HG03060 (cell line): ENCODE measurements around the gene ALDH6A1.
A peak's percentile ranks its signal among the peaks of the same experiment; 100 is the strongest.
"Not testable (repeated sequence)": the region's sequence is repeated elsewhere in the genome, so short reads cannot be mapped to it uniquely, and the experiment has no call there.

Source experiments
- ATAC-seq: cut with Tn5 transposase; IDR thresholded peaks from one replicate; pipeline ENCODE4 v1.9.1; 2021; ENCODE audit warnings: low read depth, moderate number of reproducible peaks; ENCODE audit not compliant: unreplicated experiment

The ALDH6A1 gene

DNA sequence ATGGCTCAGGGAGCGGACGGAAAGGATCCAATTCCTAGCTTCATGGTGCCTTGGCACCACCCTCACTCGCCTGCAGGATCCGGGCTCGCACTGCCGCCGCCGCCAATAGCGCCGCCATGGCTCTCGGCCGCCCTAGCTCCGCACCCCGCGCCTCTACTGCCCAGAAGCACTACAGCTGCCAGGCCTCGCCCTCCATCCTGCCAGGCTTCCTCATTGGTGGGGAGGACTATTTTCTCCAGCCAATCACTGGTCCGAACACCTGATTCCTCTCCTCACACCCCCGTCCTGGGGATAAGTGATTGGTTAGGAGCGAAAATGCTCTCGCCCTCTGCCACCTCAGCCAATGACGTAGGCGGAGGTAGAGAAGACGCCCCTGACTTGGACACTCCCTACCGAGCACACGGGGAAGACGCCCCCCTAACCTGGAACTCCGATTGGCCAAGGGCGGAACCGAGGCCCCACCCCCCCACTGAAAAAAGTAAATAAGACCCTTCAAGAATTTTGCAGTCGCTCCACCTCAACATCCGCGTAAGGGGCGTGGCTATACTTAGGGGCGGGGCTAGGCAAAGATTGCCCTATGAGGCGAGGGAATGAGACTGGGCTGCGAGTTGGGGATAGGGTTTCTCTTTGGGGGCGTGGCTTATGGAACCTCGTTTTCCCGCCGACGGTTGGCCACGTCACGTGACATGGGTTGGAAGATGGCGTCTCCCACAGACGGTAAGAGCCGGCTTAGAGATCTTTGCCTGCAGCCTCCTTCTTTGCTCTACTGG is at the start of gene ALDH6A1, which contains the start of gene LIN52:
TSS of gene ALDH6A1 (minus strand) at position 177 of the 770 bp plus-strand sequence. CDS start at position 118, 59 bp downstream.
TSS of gene LIN52 (plus strand) at position 680 of the 770 bp plus-strand sequence. CDS start at position 699, 19 bp downstream.
- peak; percentile 87 for ATAC-seq

DNA sequence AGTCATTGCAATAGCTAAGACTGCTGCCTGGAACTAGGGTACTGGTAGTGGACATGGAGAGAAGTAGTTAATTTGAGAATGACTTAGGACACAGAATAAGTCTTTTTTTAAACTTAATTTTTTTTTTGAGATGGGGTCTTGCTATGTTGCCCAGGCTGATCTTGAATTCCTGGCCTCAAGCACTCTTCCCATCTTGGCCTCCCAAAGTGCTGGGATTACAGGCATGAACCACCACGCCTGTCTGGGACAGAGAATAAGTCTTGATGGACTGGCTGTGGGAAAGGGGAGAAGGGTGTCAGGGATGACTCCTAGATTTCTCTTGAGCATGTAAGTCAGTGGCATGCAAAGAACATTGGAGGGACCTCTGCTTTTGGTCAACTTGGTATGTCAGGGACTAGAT is 43.4 kb upstream of the ALDH6A1 start:
- ATAC-seq, result no peak

DNA sequence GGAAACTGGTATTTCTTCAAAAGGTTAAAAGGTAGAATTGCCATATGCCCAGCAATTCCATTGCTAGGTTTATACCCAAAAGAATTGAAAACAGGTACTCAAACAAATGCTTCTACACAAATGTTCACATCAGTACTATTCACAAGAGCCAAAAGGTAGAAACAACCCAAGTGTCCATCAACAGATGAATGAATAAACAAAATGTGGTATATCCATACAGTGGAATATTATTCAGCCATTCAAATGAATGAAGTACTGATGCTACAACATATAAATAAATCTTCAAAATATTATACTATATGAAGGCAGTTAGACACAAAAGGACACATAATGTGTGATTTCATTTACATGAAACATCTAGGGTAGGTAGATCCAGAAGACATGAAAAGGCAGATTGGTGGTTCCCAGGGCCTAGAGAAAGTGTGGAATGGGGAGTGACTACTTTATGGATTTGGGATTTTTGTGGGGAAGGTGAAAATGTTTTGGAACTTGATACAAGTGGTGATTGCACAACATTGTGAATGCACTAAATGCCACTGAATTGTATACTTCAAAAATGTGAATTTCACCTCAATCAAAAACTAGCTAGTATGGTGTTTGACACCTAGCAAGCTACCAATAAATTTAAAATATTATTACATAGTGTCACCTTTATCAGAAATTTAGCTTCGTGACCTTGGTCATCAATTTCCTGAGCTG is 42.2 kb upstream of the ALDH6A1 start:
- no peak for ATAC-seq

DNA sequence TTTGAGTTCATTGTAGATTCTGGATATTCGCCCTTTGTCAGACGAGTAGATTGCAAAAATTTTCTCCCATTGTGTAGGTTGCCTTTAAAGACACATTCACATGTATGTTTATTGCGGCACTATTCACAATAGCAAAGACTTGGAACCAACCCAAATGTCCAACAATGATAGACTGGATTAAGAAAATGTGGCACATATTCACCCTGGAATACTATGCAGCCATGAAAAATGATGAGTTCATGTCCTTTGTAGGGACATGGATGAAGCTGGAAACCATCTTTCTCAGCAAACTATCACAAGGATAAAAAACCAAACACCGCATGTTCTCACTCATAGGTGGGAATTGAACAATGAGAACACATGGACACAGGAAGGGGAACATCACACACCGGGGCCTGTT is 41.2 kb upstream of the ALDH6A1 start:
- not testable (repeated sequence) for ATAC-seq

DNA sequence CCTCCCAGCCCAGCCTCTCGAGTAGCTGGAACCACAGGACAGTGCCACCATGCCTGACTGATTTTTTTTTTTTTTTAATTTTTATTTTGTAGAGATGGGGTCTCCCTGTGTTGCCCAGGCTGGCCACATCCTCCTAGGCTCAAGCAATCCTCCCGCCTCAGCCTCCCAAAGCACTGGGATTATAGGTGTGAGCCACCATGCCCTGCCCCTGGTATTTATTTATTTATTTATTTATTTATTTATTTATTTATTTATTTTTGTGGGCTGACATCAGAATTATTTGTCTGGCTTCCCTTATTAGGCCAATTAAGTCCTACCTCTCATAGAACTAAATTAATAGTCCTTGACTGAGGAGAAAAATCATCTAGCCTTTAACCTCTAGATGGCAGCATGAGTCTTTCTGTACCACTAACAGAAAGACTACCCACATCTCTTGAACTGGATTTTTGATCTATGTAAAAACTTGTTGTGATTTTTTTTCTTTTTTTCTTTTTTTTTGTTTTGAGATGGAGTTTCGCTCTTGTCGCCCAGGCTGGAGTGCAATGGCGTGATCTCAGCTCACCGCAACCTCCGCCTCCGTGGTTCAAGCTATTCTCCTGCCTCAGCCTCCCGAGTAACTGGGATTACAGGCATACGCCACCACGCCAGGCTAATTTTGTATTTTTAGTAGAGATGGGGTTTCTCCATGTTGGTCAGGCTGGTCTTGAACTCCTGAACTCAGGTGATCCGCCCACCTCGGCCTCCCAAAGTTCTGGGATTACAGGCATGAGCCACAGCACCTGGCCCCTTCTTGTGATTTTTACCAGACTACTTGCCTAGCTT is 27.4 kb upstream of the ALDH6A1 start:
- not testable (repeated sequence) for ATAC-seq

DNA sequence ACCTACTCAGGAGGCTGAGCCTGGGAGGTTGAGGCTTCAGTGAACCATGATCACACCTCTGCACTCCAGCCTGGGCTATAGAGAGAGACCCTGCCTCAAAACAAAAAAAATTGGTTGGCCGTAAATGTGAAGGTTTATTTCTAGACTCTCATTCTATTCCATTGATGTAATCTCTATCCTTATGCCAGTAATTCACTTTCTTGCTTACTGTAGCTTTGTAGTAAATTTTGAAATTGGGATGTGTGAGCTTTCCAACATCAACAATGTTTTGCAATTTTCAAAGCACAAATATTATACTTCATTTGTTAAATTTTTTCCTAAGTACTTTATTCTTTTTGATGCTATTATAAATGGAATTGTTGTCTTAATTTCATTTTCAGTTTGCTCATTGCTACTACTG is 25.1 kb upstream of the ALDH6A1 start:
- ATAC-seq, result no peak

DNA sequence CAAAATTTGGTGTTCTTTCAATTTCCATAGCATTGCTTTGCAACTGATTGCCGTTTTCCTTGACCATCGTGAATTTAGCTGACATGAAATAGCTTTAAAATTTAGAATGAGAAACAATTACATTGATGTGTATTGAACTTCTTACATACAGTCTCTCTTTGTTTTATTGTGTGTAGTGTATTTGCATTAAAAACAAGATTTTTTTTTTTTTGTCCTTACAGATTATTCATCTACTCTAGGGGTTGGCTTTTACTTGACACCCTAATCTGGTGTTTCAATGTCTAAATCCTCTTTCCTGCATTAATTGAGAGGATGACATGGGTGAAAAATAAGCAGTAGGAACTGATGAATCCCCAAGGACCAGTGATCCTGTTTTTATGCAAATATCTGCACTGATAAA is 21.1 kb upstream of the ALDH6A1 start:
- ATAC-seq, result no peak

DNA sequence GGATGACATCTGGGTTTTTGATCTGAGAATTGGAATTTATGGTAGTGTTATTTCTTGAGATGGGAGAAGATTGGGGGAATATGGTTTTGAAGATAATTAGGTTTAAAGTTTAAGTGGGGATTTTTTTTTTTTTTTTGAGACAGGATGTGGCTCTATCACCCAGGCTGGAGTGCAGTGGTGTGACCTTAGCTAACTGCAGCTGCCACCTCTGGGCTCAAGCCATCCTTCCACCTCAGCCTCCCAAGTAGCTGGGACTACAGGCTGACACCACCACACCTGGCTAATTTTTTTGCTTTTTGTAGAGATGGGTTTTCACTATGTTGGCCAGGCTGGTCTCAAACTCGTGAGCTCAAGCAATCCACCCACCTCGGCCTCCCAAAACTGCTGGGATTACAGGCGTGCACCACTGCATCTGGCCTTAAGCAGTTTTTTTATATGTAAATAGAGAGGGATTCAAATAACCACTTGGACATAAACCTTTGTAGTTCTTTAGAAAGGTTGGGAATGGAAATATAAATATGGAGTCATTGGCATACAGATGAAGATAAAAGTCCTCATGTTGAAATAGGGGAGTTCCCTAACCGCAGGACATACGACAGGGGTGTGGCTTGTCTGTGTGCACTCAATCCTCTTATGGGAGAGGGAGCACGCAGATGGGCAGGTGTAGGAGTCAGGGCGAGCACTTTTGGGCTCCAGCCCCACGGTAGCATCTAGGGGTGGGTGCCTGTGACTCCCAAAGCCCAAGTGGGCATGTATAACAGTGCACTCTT is 5.2 kb upstream of the ALDH6A1 start:
- ATAC-seq, result no peak

DNA sequence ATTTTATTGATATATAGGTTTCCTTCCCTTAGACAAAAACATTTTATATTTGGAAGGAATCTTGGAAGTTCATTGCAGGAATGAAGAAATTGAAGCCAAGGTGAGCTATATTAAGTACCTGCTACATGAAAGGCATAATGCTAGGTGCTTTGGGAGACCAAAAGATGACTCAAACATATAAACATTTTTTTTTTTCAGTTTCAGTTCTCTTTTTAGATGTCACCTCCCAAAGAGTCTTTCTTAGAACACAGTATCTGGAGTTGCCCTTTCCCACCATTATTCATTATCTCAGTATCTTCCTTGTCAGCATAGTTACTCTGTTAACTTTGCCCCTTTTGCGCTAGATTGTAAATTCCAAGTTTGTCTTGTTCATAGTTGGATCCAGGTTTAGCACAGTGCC is 1.6 kb upstream of the ALDH6A1 start:
- no peak for ATAC-seq

DNA sequence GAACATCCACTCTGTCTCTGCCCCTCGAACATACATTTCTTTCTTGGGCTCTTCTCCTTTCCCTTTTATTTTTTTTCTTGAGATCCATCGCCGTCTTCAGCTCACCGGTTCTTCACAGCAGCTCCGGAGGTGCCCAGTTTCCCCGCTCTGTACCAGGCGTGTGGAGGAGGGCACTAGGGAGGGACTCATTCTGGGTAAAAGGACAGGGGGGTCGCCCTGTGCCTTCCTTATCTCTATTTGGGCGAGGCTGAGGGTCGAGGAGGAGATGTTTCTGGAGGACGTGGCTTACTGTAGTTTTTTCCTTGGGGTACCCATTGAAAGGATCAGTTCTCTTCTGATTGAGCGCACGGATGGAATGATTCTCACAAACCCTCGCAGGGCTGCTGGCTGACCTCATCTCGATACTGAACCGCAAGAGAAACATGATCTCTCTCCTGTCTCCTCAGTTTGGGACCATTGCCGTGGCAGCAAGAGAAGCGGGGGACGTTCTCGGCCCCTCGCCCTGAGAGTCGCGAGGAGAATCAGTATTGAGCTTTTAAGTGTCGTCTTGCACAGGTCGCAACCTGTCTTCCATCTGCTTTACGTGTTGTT is 889 bp upstream of the ALDH6A1 start:
- ATAC-seq, result peak; percentile 2

DNA sequence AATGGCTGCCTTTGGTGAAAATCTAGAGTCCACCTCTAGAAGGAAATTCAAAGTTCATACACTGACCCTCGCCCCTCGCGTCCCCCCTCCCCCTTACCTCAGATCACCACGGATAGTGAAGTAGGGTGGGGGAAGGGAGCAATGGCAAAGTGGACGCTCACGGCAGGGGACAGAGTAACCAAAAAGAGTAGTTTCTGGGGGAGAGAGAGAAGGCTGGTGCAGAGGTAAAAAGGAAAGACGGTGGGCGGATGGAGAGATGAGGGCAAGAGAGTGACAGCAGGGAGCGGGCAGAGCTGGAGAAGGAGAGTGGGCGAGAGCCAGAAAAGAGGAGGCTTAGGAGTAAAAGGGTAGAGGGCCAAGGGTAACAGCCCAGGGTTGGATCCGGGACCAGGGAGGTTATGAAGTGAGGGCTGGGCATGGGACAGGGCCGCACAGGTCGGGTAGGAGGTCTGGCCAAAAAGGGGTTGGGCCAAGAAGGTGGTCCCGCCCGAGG is 423 bp downstream of the ALDH6A1 start:
- ATAC-seq, result no peak

DNA sequence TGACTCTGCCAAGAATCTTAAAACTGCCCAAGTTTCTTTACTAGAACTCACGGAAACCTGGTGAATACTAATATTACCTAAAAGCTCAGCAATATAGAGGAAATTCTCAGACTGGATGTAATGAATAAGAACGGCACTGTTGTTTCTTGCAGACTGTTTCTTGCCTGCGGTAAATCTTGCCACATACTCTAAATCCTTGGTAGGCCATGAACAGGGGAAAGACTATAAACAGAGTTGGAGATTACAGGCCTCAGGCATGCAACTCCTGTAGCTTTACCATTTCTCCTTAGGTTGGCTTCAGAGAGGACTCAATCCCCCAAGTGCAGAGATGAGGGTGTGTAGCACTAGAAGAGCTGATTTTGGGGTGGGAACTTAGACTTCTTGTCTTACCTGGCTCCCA is 1.1 kb downstream of the ALDH6A1 start:
- ATAC-seq, result no peak

DNA sequence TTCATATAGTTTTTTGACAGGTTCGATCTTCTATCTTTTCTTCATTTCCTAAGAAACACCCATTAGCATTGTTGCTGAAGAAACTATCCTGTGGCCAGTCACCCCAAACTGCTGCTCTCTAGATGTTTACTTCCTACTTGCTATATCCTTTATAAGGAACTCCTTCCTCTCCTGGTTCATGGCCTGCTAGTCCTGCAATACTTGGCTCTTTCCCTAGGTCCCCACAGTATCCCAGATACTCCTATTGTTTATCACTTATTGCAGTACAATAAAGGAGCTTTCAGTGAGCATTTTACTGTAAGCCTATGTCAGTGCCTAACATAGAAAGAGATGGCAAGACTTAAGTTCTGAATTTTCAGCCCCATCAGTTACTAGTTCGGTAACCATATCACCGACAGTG is 2.8 kb downstream of the ALDH6A1 start:
- ATAC-seq, result no peak

DNA sequence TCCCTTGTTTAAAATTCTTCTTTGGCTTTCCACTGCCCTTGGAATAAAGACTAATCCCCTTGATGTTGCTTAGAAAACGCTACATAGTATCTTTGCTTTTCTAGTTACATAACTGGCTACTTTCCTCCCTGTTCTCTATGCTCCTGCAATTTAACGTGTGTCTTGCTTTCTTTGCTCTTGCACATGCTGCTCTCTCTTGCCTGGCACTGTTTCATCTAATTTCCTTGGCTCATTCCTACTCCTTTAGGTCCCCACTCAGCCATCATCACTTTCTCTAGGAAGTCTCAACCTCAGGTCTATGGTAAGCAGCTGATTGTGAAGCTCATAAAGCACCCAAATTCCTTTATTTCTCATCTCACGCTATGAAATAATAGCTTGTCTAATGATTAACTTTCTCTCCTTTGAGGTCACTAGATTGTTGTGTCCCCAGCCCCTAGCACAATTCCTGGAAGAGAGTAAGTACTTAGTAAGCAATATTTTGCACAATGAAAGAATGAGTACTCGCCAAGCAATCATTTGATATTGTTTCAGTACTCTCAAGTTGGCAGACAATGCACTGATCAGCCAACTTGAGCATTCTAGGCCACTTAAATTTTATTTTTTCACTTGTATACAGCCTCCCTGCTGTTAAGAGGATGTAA is 3.3 kb downstream of the ALDH6A1 start:
- no peak for ATAC-seq

DNA sequence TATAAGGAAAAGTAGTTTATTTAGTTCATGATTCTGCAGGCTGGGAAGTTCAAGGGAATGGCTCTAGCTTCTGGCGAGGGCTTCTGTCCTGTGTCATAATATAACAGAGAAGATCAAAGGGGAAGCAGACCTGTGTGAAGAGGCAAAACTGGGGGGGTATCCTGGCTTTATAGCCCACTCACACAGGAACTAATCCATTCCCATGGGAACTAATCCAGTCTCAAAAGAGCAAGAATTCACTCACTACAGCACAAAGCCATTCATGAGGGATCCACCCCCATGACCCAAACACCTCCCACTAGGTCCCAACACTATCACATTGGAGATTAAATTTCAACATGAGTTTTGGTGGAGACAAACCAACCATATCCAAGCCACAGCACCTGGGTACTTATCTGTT is 6.9 kb downstream of the ALDH6A1 start:
- ATAC-seq, result no peak

DNA sequence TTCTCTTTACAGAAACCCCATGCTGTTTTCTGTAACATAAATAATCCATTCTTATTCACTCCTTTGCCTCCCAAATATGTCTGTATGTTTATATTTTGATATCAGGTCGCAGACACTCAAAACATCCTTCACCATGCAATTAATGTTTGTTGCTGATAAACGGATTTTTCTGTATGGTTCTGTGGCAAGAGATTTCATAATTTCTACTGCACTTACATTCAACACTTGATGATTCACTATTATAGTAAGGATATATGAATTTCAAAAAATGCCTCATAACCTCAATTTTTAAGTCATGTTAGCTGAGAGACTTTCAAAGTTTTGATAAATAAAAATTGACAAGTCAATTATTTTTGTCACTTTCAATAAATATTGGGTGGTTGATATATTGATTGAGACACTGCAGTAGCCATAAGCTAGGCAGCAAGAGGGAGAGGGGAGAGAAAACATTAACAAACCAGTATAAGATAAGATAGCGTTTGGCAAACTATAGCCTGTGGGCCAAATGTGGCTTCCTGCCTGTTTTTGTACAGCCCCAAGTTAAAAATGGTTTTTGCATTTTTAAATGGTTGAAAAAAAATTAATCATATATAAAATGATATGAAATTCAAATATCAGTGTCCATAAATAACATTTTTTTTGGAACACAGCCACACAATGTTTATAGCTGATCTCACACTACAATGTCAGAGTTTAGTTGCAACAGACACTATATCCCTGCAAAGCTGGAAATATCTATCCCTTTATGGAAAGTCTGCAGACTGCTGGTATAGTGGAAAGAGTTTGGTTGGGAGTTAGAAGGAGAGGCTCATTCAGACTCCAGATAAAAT is 18.3 kb downstream of the ALDH6A1 start:
- ATAC-seq, result no peak

DNA sequence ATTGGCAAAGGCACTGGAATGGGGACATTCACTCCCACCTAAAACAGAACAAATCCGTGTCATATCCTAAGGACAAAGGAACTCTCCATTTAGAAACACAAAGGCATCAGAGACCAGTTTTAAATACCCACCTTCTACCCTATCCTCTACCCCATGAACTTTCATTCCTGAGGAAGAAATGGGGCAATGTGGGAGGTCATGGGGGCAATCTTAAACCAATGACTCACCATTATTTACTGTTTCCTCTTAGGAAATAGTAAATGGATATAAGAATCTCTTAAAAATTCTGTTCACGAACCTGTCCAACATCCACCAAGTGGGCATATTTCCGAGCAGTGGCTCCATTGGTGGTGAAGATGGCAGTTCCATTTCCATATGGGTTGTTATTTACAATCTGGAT is 19.4 kb downstream of the ALDH6A1 start:
- no peak for ATAC-seq

DNA sequence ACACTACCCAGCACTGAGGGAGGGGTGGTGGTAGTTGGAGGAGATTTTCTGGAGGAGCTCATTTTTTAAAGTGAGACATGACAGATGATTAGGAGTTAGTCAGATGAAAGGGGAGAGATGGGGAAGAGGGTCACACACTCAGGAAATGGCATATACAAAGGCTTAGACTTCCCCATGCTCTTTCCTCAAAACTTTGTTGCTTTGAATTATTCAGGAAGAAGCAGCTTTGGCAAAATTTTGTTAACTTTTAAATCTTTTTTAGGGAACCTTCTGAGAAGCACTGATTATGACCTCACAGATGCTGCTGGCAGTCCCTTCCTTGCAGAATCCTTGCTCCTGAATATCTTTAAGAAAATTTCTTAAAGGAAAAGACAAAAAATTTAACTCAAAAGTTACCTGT is 19.8 kb downstream of the ALDH6A1 start:
- no peak for ATAC-seq

DNA sequence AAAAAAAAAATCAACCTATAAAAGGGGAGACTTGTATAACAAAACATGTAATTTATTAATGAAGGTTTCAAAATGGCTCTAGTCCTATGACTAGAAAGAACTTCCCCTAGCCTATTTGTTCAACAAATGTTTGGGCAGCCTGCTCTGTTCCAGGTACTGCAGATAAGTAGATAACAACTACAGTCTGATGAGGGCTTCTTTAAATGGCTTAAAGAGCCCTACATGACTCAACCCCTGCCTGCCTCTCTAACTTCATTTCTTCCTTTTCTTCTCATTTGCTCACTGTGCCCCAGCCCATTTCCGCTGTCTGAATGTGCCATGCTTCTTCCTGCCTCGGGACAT is 21.5 kb downstream of the ALDH6A1 start:
- ATAC-seq, result no peak
